A673 (cell line): ENCODE measurements around the gene CDX1. TPM values are rescaled to one million over a fixed set of nuclear protein-coding genes. Genes with fewer than 3 reads are reported as not detected.

Source experiments
- BruUV-seq: library from RNA; stranded (reverse); fragments of 400-500 nt; replicated peaks from 2 replicates; lab custom pipeline; 2021; lab: Mats Ljungman, UMichigan
- CTCF ChIA-PET: fragments of 300-600 bp; sonication (Branson Sonifier 250); formaldehyde crosslinking; loops from one replicate; lab custom pipeline; 2022; ENCODE audit warnings: antibody characterized with exemption; lab: Charles Lee
- POLR2A ChIA-PET: fragments of 300-600 bp; sonication (Branson Sonifier 250); formaldehyde crosslinking; loops from one replicate; lab custom pipeline; 2022; ENCODE audit warnings: antibody characterized with exemption; ENCODE audit not compliant: low non-redundant PET; lab: Charles Lee
- DNase-seq: peaks from one replicate; pipeline ENCODE4 v3.0.0-alpha.2; 2015; ENCODE audit warnings: low spot score
- H3K27ac ChIP-seq: fragments of 200-600 bp; sonication (generic); 2 replicates; pipeline ENCODE4 v1.5.1; 2016; ENCODE audit warnings: mixed run types, low read depth, mild to moderate bottlenecking, mixed read lengths, antibody characterized with exemption, low read length; ENCODE audit not compliant: poor library complexity, severe bottlenecking
- H3K27me3 ChIP-seq: fragments of 200-600 bp; sonication (generic); replicated peaks from 2 replicates; pipeline ENCODE4 v1.6.1; 2017; ENCODE audit warnings: mixed run types, low read depth, mild to moderate bottlenecking, mixed read lengths, antibody characterized with exemption, low read length; ENCODE audit not compliant: insufficient read depth, poor library complexity
- H3K36me3 ChIP-seq: fragments of 200-600 bp; sonication (generic); 2 replicates; pipeline ENCODE4 v1.6.1; 2016; ENCODE audit warnings: mixed run types, mild to moderate bottlenecking, mixed read lengths, antibody characterized with exemption, low read length; ENCODE audit not compliant: insufficient read depth, poor library complexity, severe bottlenecking
- H3K4me1 ChIP-seq: fragments of 200-600 bp; sonication (generic); 2 replicates; pipeline ENCODE4 v1.6.1; 2017; ENCODE audit warnings: mixed run types, mild to moderate bottlenecking, mixed read lengths, antibody characterized with exemption, low read length; ENCODE audit not compliant: insufficient read depth, poor library complexity, severe bottlenecking
- H3K4me3 ChIP-seq: fragments of 200-600 bp; sonication (generic); 2 replicates; pipeline ENCODE4 v1.5.1; 2016; ENCODE audit warnings: low read depth, mixed run types, mild to moderate bottlenecking, mixed read lengths, low read length; ENCODE audit not compliant: poor library complexity, severe bottlenecking
- H3K9me3 ChIP-seq: fragments of 200-600 bp; sonication (generic); 2 replicates; pipeline ENCODE4 v1.6.1; 2016; ENCODE audit warnings: mixed run types, low read depth, mild to moderate bottlenecking, mixed read lengths, antibody characterized with exemption, low read length; ENCODE audit not compliant: poor library complexity, severe bottlenecking
- CTCF ChIP-seq: fragments of 300-800, 200-600 bp; sonication (generic); conservative IDR thresholded peaks from 2 replicates; pipeline ENCODE4 v1.5.1; 2017; ENCODE audit warnings: low read depth, mild to moderate bottlenecking, antibody characterized with exemption, low read length, moderate library complexity, mixed read lengths
- EZH2 ChIP-seq: fragments of 200-600 bp; sonication (generic); IDR thresholded peaks from 2 replicates; pipeline ENCODE4 v1.6.1; 2017; ENCODE audit warnings: borderline replicate concordance, low read depth, mild to moderate bottlenecking, mixed read lengths, antibody characterized with exemption, low read length; ENCODE audit not compliant: poor library complexity, severe bottlenecking
- intact Hi-C: fragments of 100-400 bp; cut with micrococcal nuclease; formaldehyde crosslinking; loops from one replicate; pipeline ENCODE4 v1.10.0; 2022; ENCODE audit not compliant: unreplicated experiment
- total RNA-seq: library from RNA; stranded (reverse); gene quantifications from 2 replicates; pipeline ENCODE4 v1.2.3, GENCODE V29; 2021

CDX1 gene
- total RNA-seq, 1 experiment from 2014 or later, result not detected

DNA sequence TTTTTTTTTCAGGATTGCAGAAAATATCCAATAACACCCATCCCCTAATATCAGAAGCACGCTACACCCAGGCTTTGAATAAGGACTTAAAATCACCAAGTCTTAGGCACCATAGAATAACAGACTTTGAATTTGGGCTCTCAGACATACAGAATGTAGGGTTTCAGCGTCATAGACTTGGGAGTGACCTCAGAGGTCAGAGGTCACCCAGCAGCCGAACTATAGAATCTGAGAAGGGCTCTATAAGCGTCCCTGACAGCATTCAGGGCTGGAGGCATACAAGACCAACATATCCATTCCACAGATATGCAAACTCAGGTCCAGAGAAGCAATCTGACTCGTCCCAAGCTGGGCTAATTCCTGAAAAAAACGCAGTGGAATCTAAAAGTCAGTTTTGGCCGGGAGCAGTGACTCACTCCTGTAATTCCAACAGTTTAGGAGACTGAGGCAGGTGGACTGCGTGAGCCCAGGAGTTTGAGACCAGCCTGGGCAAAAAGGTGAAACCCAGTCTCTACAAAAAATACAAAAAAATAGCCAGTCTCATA, 58.0 kb downstream of the CDX1 start:
- Histone ChIP-seq H3K4me3 (no peak overlapping the region), H3K36me3 (no peaks in the 10 kb centered on the region), H3K9me3 (no peaks in the 10 kb centered on the region), H3K27ac (no peak overlapping the region), H3K27me3 (no peaks in the 10 kb centered on the region), H3K4me1 (no peaks in the 10 kb centered on the region)
- POLR2A ChIA-PET, result interaction anchor here (0.6 to 0.7 kb wide), 2 partner anchors 26 to 52 kb away, joined by 3 to 5 read pairs; no protein-coding TSS in a partner anchor
- intact Hi-C loops, result no loop called here
- no TSS peak for BruUV-seq
- CTCF ChIA-PET, result no interaction called here
- TF ChIP-seq CTCF, result no peak
- TF ChIP-seq EZH2, result no peak
- DNase-seq, result no peak

DNA sequence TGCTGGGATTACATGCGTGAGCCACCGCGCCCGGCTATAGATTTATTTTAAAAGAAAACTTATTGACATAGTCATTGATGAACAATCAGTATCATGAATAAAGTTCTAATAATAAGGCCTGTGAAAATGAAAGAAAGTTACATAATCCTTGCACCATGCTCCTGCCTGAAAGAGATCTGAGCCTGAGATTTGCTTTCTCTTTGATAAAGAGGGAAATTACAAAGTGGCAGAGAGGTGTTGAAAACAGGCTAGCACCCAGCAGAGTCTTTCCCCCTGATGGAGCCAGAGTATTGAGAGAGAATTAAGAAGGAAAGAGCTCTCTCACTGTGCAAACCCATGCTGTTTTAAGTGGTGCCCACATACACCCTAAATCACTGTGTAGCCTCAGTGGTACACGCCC, 60.5 kb downstream of the CDX1 start:
- intact Hi-C loops, result no loop called here
- Histone ChIP-seq H3K27ac (no peak overlapping the region), H3K9me3 (no peaks in the 10 kb centered on the region), H3K4me1 (no peaks in the 10 kb centered on the region), H3K36me3 (no peaks in the 10 kb centered on the region), H3K27me3 (no peaks in the 10 kb centered on the region), H3K4me3 (no peak overlapping the region)
- no TSS peak for BruUV-seq
- POLR2A ChIA-PET, result no interaction called here
- no peak for DNase-seq
- CTCF ChIA-PET, result interaction anchor here (0.6 kb wide), 1 partner anchor 78 kb away, joined by 3 read pairs; no protein-coding TSS in a partner anchor
- no peak for TF ChIP-seq CTCF
- TF ChIP-seq EZH2, result no peak

DNA sequence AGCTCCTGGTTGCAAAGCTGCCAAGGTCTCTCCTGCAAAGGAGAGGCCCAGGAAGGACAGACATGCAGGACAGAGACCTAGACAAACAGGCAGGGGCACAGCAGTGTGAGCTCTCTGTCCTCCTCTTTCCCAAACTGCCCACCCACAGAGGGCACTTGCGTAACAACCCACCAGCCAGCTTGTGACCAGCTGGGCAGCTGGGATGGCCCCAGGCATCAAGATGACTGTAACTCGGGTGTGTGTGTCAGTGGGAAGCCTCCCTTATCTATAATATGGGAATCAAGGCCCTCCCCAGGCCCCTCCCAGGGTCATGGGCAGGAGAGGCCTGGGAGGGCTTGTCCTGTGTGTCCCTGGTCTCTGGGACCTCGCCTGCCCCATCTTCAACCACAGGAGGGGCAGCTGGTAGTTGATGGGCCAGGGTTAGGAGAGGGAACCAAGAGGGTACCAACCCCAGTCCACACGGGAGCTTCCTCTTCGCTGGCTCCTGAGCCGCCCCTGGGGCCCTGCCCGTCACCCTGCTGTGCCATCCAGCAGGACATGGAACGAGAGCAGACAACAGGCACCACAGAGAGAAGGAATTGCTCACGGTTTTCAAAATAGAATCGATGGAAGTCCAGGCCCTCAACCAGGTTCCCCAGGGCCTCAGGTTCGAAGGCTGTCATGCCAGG, 61.2 kb downstream of the CDX1 start:
- no peaks in the 10 kb centered on the region for H3K4me1 ChIP-seq
- H3K36me3 ChIP-seq, result no peaks in the 10 kb centered on the region
- H3K27me3 ChIP-seq, result no peaks in the 10 kb centered on the region
- intact Hi-C loops, result no loop called here
- CTCF ChIA-PET, result interaction anchor here (0.6 kb wide), 2 partner anchors 77 to 496 kb away, joined by 3 read pairs; no protein-coding TSS in a partner anchor
- no TSS peak for BruUV-seq
- no peak overlapping the region for H3K4me3 ChIP-seq
- no peaks in the 10 kb centered on the region for H3K9me3 ChIP-seq
- DNase-seq, result no peak
- POLR2A ChIA-PET, result no interaction called here
- no peak for TF ChIP-seq CTCF
- no peak for TF ChIP-seq EZH2
- no peak overlapping the region for H3K27ac ChIP-seq
